GM20000 (cell line): Measurements from ENCODE around the gene SIK2.

Experiments
- DNase-seq: peaks from one replicate; pipeline ENCODE4 v3.0.0; 2012; ENCODE audit warnings: low spot score
- TF ChIP-seq, protein P1 (sequence below): IDR thresholded peaks from 2 replicates; pipeline ENCODE4 v1.5.1; 2012; ENCODE audit warnings: mild to moderate bottlenecking, control low read depth; ENCODE audit errors: extremely low read depth, missing control alignments

Gene SIK2

DNA sequence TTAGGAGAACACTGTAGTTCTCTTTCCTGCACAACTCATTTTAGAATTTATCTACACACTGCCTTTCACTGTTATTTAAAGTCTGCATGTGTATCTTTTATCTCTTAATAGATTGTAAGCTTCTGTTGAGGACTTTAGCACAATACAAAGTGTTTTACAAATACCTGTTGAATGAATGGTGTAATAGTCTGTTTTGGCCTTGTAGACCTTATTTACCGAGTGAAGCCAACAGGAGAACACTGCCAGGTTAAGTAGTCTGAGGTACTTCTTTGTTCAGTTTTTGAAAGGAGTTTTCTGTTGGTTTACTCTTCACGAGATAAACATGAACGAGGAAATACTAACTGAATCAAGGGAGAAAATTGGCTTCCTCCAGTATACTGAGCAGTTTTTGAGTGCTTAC lies 31.0 kb downstream of the SIK2 start:
- DNase-seq = no peak
- TF ChIP-seq, protein P1, sequence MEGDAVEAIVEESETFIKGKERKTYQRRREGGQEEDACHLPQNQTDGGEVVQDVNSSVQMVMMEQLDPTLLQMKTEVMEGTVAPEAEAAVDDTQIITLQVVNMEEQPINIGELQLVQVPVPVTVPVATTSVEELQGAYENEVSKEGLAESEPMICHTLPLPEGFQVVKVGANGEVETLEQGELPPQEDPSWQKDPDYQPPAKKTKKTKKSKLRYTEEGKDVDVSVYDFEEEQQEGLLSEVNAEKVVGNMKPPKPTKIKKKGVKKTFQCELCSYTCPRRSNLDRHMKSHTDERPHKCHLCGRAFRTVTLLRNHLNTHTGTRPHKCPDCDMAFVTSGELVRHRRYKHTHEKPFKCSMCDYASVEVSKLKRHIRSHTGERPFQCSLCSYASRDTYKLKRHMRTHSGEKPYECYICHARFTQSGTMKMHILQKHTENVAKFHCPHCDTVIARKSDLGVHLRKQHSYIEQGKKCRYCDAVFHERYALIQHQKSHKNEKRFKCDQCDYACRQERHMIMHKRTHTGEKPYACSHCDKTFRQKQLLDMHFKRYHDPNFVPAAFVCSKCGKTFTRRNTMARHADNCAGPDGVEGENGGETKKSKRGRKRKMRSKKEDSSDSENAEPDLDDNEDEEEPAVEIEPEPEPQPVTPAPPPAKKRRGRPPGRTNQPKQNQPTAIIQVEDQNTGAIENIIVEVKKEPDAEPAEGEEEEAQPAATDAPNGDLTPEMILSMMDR = no peak

DNA sequence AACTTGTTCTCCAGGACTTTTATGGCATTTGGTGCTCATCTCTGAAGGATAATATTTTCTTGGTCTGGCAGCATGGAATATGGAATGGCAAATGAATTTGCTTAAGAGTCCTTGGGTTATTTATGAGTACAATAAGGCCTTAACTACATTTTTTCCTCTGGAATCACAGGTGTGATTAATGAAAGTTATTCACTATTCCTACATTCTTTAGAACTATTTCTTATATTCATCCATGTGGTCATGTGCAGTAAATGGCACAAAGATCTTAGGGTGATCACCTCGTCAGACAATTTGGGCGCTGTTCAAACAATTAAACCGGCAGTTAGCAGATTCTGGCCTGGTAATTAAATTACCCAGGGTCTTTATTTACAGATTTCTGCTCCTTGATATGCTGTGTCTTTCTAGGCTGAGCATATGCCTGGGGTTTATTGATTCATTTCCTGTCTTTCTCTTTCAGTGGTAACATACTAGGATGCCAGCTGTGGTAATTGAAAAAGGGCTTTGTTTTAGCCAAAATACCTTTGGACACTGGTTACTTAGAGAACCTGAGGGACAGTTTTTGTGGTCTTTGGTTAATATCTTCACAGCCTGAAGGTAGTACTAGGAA lies 31.6 kb downstream of the SIK2 start:
- DNase-seq = no peak

DNA sequence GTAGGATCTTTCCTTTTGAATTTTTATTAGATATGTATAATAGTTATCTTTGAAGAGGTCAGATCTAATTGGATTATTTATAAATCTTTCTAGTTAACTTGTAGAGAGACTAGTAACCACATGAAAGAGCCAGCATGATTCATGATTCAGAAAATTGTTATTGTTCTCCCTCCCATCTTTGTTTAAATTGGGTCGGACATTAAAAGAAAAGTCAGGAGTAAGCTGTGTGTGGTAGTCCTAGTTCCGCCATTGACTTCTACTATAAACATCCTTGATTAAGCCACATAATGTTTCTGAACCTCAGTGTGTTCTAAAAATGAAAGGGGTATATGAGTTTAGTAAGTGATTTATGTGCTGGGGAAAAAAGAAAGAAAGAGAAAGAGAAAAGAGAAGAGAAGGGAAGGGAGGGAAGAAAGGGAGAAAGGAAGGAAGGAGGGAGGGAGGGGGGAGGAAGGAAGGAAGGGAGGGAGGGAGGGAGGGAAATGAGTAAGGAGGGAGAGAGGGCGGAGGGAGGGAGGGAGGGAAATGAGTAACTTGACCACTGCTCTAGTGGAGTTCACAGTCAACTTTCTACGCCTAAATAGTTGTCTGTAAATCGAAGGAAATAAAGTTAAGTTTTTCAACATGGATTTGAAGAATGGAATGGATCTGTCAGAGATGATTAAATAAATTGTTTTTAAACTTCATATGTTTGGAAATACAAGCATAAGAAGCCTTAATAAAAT lies 32.9 kb downstream of the SIK2 start:
- TF ChIP-seq, protein P1 = no peak
- no peak for DNase-seq

More for the DNA sequence above, 31.6 kb downstream of the SIK2 start:
- TF ChIP-seq, protein P1 = no peak

DNA sequence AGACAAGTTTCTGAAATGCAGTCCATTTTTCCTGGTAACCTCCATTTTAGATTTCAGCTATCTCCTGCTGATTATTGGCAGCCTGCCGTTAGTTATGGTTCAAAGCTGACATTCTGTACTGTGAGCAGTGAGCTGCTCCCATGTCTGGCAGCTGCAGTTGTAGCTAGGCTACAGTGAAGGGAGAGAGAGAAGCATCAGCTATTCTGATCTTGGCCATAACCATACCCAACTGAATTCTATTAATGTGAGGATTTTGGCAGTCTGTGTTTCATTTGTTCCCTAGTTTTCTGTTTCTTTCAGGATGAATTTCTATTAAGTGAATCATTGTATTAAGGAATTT lies 33.4 kb downstream of the SIK2 start:
- no peak for DNase-seq
- TF ChIP-seq, protein P1 = no peak

DNA sequence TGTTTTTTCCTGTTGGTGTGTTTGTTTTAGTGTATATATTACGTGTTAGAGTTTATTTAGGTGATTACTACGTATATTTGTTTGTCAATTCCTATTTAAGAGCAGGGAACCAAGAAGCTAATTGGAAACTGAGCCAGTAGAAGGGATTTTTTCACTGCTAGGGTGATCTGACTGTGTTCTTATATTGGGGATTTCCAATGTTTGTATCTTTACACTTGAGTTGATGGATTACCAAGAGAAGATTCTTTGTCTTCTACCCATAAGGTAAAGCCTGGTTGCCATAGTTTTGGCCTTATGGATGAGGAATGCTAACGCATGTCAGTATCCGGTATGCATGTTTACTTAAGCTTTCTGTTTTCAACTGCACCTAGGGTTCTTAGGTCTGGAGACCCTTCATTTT lies 35.6 kb downstream of the SIK2 start:
- DNase-seq = peak; percentile 16
- TF ChIP-seq, protein P1 = no peak

DNA sequence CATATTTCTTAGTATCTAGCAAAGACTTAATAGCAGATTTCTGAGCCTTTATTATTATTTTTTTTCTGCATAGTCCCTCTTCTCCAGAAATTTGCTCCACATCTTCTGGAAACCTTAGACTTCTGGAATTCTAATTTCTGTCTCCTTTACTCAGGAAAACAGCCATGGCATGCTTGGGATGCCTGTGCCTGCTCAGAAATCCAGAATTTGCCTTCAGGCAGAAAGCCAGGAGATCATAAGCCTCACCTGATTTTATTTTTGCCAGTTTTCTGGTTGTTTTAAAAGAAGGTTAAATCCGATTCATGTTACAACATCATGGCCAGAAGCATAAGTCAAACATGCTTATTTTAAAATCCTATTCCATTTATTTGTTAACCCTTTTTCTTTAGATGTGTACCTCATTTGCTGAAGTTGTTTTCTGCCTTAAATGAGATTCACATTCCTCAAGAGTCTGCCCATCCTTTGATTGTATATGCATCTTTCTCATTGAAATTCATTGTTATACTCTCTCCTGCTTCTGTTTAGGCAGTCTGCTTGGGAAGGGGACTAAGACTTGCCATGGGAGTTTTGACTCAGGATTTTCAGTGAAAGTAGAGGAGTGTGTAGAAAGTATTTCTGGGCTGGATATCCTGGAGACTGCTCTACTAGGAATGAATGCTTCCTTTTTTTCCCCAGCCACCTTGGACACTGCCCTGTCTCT lies 37.1 kb downstream of the SIK2 start:
- no peak for DNase-seq

More for the DNA sequence above, 37.1 kb downstream of the SIK2 start:
- TF ChIP-seq, protein P1 = no peak
